HEK293 (cell line): ENCODE data around the gene NPTX1.

Source experiments
- CTCF ChIA-PET: fragments of 350-600 bp; formaldehyde crosslinking; extraction: SDS; loops from one replicate; lab custom pipeline; 2021; ENCODE audit warnings: antibody characterized with exemption; lab: Yijun Ruan, JAX
- POLR2A ChIA-PET: fragments of 300-600 bp; formaldehyde crosslinking; extraction: SDS; loops from one replicate; lab custom pipeline; 2020; ENCODE audit warnings: antibody characterized with exemption, inconsistent platforms; lab: Yijun Ruan, JAX
- H3K27ac ChIP-seq: fragments of 200-500 bp; sonication (Bioruptor generic); 2 replicates; pipeline ENCODE4 v1.5.1; 2014; ENCODE audit warnings: low read depth, low read length, control low read depth, inconsistent platforms; ENCODE audit errors: extremely low read depth
- H3K36me3 ChIP-seq, 2 experiments: fragments of 200-500 bp in 1 of 2; sonication (Bioruptor generic) in 1 of 2; 1 replicate in 1 of 2; 2 replicates in 1 of 2; pipeline ENCODE4 v1.5.1; 2014 to 2017; ENCODE audit warnings: inconsistent platforms in 2 of 2, low read length in 2 of 2; ENCODE audit not compliant: control insufficient read depth in 2 of 2, insufficient read depth in 1 of 2
- H3K4me1 ChIP-seq: fragments of 200-500 bp; sonication (Bioruptor generic); 2 replicates; pipeline ENCODE4 v1.5.1; 2014; ENCODE audit warnings: mild to moderate bottlenecking, low read length, inconsistent platforms; ENCODE audit not compliant: control insufficient read depth, insufficient read depth
- H3K4me3 ChIP-seq: 2 replicates; pipeline ENCODE4 v1.5.1; 2011; ENCODE audit warnings: low read depth, mild to moderate bottlenecking, control low read depth, low read length, moderate library complexity
- H3K9me3 ChIP-seq: fragments of 200-500 bp; sonication (Bioruptor generic); 2 replicates; pipeline ENCODE4 v1.5.1; 2014; ENCODE audit warnings: low read depth, low read length, inconsistent platforms; ENCODE audit not compliant: control insufficient read depth, insufficient read depth
- EGR2 ChIP-seq: fragments of 450-650 bp; formaldehyde crosslinking; IDR thresholded peaks from 2 replicates; pipeline ENCODE4 v1.5.1; 2016; ENCODE audit warnings: low read depth, missing biosample characterization, missing genetic modification characterization
- MEIS1 ChIP-seq: sonication (generic); formaldehyde crosslinking; IDR thresholded peaks from 2 replicates; pipeline ENCODE4 v1.8.1; 2022; ENCODE audit warnings: missing genetic modification reagents, mild to moderate bottlenecking, borderline replicate concordance
- PBX3 ChIP-seq: sonication (generic); formaldehyde crosslinking; IDR thresholded peaks from 2 replicates; pipeline ENCODE4 v1.8.1; 2022; ENCODE audit warnings: mild to moderate bottlenecking, moderate library complexity, missing genetic modification reagents
- ZBTB11 ChIP-seq: fragments of 450-650 bp; formaldehyde crosslinking; conservative IDR thresholded peaks from 2 replicates; pipeline ENCODE4 v1.5.1; 2016; ENCODE audit warnings: low read depth, missing biosample characterization, missing genetic modification characterization
- ZFP3 ChIP-seq: fragments of 450-650 bp; formaldehyde crosslinking; IDR thresholded peaks from 2 replicates; pipeline ENCODE4 v1.5.1; 2016; ENCODE audit warnings: low read depth, missing biosample characterization, missing genetic modification characterization
- ZFP69B ChIP-seq: fragments of 450-650 bp; formaldehyde crosslinking; IDR thresholded peaks from 2 replicates; pipeline ENCODE4 v1.5.1; 2016; ENCODE audit warnings: missing biosample characterization, missing genetic modification characterization
- ZNF114 ChIP-seq: fragments of 450-650 bp; formaldehyde crosslinking; IDR thresholded peaks from 2 replicates; pipeline ENCODE4 v1.5.0; 2017; ENCODE audit warnings: missing biosample characterization, missing genetic modification characterization
- ZNF132 ChIP-seq: fragments of 450-650 bp; formaldehyde crosslinking; IDR thresholded peaks from 2 replicates; pipeline ENCODE4 v1.5.1; 2017; ENCODE audit warnings: missing biosample characterization, missing genetic modification characterization, borderline replicate concordance
- ZNF175 ChIP-seq: fragments of 450-650 bp; formaldehyde crosslinking; IDR thresholded peaks from 2 replicates; pipeline ENCODE4 v1.5.1; 2016; ENCODE audit warnings: missing biosample characterization, missing genetic modification characterization
- ZNF280C ChIP-seq: fragments of 450-650 bp; formaldehyde crosslinking; IDR thresholded peaks from 2 replicates; pipeline ENCODE4 v1.5.1; 2016; ENCODE audit warnings: missing biosample characterization, missing genetic modification characterization
- ZNF433 ChIP-seq: fragments of 450-650 bp; formaldehyde crosslinking; IDR thresholded peaks from 2 replicates; pipeline ENCODE4 v1.5.1; 2016; ENCODE audit warnings: missing biosample characterization, missing genetic modification characterization, low read depth
- ZNF549 ChIP-seq: fragments of 450-650 bp; IDR thresholded peaks from 2 replicates; pipeline ENCODE4 v1.5.1; 2018; ENCODE audit warnings: missing biosample characterization, missing genetic modification characterization, mild to moderate bottlenecking, inconsistent platforms, moderate library complexity
- ZNF561 ChIP-seq: fragments of 450-650 bp; IDR thresholded peaks from 2 replicates; pipeline ENCODE4 v1.5.1; 2018; ENCODE audit warnings: missing biosample characterization, missing genetic modification characterization, borderline replicate concordance
- ZNF692 ChIP-seq: fragments of 450-650 bp; formaldehyde crosslinking; IDR thresholded peaks from 2 replicates; pipeline ENCODE4 v1.5.1; 2016; ENCODE audit warnings: missing biosample characterization, missing genetic modification characterization
- ZNF701 ChIP-seq: fragments of 450-650 bp; formaldehyde crosslinking; IDR thresholded peaks from 2 replicates; pipeline ENCODE4 v1.5.1; 2016; ENCODE audit warnings: missing biosample characterization, missing genetic modification characterization
- ZNF747 ChIP-seq: fragments of 450-650 bp; formaldehyde crosslinking; IDR thresholded peaks from 2 replicates; pipeline ENCODE4 v1.5.1; 2016; ENCODE audit warnings: missing biosample characterization, missing genetic modification characterization
- ZNF776 ChIP-seq: fragments of 450-650 bp; formaldehyde crosslinking; IDR thresholded peaks from 2 replicates; pipeline ENCODE4 v1.5.0; 2017; ENCODE audit warnings: missing biosample characterization, missing genetic modification characterization, borderline replicate concordance
- TF ChIP-seq, protein P1 (sequence below): fragments of 450-650 bp; formaldehyde crosslinking; conservative IDR thresholded peaks from 2 replicates; pipeline ENCODE4 v1.5.1; 2016; ENCODE audit warnings: low read depth, missing biosample characterization, missing genetic modification characterization

NPTX1 gene

GRCh38 chr17:80453126-80453997 is 23.0 kb downstream of the NPTX1 start (continued):
- TF ChIP-seq ZNF280C (tag by site-specific recombination) (no peak), PBX3 (CRISPR knock-in tag) (no peak), ZNF132 (tag by site-specific recombination) (no peak)
- TF ChIP-seq, protein P1, sequence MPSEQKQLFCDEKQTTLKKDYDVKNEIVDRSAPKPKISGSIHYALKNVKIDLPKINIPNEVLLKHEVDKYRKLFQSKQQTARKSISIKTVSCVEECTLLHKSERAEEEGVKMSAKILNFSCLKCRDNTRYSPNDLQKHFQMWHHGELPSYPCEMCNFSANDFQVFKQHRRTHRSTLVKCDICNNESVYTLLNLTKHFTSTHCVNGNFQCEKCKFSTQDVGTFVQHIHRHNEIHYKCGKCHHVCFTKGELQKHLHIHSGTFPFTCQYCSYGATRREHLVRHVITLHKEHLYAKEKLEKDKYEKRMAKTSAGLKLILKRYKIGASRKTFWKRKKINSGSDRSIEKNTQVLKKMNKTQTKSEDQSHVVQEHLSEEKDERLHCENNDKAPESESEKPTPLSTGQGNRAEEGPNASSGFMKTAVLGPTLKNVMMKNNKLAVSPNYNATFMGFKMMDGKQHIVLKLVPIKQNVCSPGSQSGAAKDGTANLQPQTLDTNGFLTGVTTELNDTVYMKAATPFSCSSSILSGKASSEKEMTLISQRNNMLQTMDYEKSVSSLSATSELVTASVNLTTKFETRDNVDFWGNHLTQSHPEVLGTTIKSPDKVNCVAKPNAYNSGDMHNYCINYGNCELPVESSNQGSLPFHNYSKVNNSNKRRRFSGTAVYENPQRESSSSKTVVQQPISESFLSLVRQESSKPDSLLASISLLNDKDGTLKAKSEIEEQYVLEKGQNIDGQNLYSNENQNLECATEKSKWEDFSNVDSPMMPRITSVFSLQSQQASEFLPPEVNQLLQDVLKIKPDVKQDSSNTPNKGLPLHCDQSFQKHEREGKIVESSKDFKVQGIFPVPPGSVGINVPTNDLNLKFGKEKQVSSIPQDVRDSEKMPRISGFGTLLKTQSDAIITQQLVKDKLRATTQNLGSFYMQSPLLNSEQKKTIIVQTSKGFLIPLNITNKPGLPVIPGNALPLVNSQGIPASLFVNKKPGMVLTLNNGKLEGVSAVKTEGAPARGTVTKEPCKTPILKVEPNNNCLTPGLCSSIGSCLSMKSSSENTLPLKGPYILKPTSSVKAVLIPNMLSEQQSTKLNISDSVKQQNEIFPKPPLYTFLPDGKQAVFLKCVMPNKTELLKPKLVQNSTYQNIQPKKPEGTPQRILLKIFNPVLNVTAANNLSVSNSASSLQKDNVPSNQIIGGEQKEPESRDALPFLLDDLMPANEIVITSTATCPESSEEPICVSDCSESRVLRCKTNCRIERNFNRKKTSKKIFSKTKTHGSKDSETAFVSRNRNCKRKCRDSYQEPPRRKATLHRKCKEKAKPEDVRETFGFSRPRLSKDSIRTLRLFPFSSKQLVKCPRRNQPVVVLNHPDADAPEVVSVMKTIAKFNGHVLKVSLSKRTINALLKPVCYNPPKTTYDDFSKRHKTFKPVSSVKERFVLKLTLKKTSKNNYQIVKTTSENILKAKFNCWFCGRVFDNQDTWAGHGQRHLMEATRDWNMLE (tag by site-specific recombination) = no peak

DNA sequence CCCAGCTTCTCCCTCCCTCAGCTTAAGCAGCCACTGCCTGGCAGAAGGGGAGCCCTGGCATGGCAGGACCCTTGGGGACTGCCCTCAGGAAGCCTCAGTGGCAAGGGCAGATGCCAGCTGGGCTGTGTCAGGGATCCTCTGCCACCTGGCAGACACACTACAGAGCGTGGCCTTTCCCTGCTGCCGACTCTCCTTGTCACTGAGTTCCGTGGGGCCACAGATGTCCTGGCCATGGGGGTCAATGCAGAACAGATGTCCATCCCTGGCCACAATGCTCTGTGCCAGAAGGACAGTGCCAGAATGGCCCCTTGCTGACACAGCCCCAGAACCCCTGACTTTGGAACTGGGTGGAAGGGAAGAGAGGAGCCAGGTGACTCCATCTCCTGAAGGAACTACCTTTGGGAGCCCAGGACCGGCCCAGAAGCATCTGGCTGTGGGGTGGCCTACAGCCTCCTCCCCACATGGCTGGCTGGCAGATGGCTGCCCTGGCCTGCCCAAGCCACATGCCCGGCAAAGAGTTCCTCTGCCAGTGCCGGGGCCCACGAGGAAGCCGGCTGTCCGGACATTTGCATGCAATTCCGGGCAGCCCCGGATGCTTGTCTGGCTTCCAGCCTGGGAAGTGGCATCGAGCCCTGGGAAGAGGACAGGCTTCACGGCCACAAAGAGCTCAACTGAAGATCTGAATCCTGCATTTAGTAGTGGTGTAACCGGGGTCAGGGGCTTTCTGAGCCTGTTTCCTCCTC is 24.1 kb downstream of the NPTX1 start:
- Histone ChIP-seq H3K9me3 (no peaks in the 10 kb centered on the region), H3K36me3 (no peaks in the 10 kb centered on the region), H3K4me3 (no peak overlapping the region), H3K27ac (no peak overlapping the region), H3K4me1 (peaks cover 15% of the 10 kb centered on the region)
- ChIA-PET POLR2A (interaction anchor here (0.6 to 1.2 kb wide), 2 partner anchors 24 to 130 kb away, joined by 3 to 4 read pairs; partner anchors contain the start of gene NPTX1), CTCF (no interaction called here)
- no peak for TF ChIP-seq ZNF114
- TF ChIP-seq ZFP69B = no peak
- TF ChIP-seq ZNF175 (tag by site-specific recombination) = no peak
- TF ChIP-seq ZNF561 (tag by site-specific recombination) = no peak
- TF ChIP-seq ZFP3 (tag by site-specific recombination) = no peak
- TF ChIP-seq ZNF776 (tag by site-specific recombination) = no peak
- no peak for TF ChIP-seq ZNF433
- TF ChIP-seq EGR2 = no peak
- TF ChIP-seq ZNF701 = no peak
- TF ChIP-seq MEIS1 (CRISPR knock-in tag) = no peak
- no peak for TF ChIP-seq ZNF549 (tag by site-specific recombination)
- no peak for TF ChIP-seq ZNF692
- TF ChIP-seq ZBTB11 = no peak
- TF ChIP-seq ZNF747 (tag by site-specific recombination) = no peak
